A549 treated with AZD9567 at 1 μM for 4 hours (cell line): ENCODE results near the gene OR4A47. TPM values are rescaled to one million over a fixed set of nuclear protein-coding genes. Genes with fewer than 3 reads are reported as not detected.

Experiments used
- total RNA-seq: library from RNA; stranded (reverse); fragments of 200-300 nt; extraction: Qiagen RNA extraction; gene quantifications from 5 replicates; pipeline ENCODE4 v1.2.3, GENCODE V29; 2022; ENCODE audit not compliant: insufficient read depth

The OR4A47 gene, protein sequence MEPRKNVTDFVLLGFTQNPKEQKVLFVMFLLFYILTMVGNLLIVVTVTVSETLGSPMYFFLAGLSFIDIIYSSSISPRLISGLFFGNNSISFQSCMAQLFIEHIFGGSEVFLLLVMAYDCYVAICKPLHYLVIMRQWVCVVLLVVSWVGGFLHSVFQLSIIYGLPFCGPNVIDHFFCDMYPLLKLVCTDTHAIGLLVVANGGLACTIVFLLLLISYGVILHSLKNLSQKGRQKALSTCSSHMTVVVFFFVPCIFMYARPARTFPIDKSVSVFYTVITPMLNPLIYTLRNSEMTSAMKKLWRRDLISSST
- not detected in 5 replicates for total RNA-seq

DNA sequence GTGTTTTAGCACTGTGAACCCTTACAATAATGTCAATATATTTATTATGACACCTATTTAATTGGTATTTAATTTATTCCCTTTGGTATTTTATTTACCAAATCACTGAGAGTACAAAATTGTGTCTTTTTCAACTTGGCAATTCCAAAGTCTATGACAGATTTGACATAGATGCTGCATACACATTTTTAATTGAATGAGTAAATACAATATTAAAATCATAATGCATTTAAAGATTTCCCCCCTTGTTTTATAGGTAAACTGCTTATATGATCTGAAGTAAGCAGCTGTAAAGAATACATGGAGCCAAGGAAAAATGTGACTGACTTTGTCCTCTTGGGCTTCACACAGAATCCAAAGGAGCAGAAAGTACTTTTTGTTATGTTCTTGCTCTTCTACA lies at the start of gene OR4A47:
Gene OR4A47, plus strand, starts transcription at position 301 of the 400 bp plus-strand sequence. Its CDS starts 0 bp downstream, at position 301.

Other genes starting within 250 kb of the OR4A47 start
- not detected in 5 replicates for gene OR4X2, start 243.7 kb upstream of the OR4A47 start, total RNA-seq
- gene OR4X1, start 224.9 kb upstream of the OR4A47 start, total RNA-seq, result not detected in 5 replicates
- not detected in 5 replicates for gene OR4S1, start 182.6 kb upstream of the OR4A47 start, total RNA-seq
- gene OR4C3, start 163.9 kb upstream of the OR4A47 start, total RNA-seq, result not detected in 5 replicates
- gene OR4C5, start 122.3 kb upstream of the OR4A47 start, total RNA-seq, result not detected in 5 replicates